ENCODE data around the gene CACTIN.
"Not testable (repeated sequence)": the region's sequence is repeated elsewhere in the genome, so short reads cannot be mapped to it uniquely, and the experiment has no call there.

CACTIN gene

DNA sequence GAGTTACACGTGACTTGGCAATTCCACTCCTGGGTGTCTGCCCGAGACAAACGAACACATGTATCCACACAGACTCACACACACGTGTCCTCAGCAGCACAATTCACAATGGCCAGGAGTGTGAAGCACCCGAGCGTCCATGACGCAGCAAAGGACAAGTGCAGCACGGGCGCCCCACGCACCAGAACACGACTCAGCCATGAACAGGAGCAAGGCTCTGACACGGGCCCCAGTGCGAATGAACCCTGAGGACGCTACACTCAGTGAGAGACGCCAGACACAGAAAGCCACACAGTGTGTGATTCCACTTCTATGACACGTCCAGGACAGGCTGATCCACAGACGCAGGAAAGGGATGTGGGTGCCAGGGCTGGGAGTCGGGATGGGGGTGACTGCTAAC lies 37.2 kb upstream of the CACTIN start:
- no peak for DNase-seq (ENCODE audit: low read depth in 4 of 4, low spot score in 1 of 4)

GRCh38 chr19:3661284-3662238 lies 35.0 kb upstream of the CACTIN start:
- DNase-seq (ENCODE audit: low read depth in 4 of 4, low spot score in 1 of 4): no peak

DNA sequence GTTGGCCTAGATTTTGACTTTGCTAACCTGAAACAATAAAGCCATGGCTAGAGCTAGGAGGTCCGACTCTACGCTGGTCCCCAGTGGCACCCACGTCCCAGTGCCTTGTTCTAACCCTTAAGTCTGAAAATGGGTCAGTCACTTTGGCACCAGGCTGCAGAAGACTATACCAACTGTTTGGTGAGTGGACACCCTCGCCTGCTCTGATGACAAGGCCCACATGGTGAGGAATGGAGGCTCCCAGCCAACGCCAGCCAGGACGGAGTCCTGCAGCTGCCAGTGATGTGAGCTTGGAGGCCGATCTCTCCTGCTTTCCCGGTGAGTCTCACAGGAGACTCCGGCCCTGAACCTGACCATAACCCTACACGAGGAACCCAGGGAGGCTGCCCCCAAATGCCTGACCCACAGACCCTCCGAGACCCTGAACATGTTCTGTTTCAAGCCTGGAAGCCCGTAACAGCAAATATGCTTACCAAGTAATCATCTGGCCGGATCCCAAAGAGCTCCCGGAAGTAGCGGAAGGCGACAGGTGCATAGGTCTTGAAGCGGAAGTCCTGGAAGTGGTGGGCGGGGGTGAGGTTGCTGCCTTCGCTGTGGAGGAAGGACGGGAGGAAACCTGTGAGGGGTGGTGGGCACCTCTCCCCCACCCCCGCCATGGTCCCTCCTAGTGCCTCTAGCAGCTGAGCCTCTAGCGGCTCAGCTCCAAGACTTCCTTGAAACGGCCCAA lies 34.1 kb upstream of the CACTIN start:
- DNase-seq (ENCODE audit: low read depth in 4 of 4, low spot score in 1 of 4): no peak

DNA sequence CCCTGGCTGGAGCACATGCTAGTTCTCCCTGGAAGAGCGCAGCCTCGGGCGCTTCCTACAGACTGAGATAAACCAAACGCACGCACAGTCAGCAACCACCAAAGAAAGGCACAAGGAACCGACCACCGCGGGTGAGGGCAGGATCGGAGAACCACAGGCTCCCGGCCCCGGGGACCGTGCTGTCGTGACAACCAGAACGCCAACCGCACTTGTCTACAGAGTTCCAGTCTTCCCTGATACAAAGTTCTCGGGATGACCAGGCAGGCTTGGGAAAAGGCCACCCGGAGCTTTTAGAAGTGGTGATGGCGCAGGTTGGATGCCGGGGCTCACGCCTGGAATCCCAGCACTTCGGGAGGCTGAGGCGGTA lies 33.1 kb upstream of the CACTIN start:
- no peak for DNase-seq (ENCODE audit: low read depth in 4 of 4, low spot score in 1 of 4)

DNA sequence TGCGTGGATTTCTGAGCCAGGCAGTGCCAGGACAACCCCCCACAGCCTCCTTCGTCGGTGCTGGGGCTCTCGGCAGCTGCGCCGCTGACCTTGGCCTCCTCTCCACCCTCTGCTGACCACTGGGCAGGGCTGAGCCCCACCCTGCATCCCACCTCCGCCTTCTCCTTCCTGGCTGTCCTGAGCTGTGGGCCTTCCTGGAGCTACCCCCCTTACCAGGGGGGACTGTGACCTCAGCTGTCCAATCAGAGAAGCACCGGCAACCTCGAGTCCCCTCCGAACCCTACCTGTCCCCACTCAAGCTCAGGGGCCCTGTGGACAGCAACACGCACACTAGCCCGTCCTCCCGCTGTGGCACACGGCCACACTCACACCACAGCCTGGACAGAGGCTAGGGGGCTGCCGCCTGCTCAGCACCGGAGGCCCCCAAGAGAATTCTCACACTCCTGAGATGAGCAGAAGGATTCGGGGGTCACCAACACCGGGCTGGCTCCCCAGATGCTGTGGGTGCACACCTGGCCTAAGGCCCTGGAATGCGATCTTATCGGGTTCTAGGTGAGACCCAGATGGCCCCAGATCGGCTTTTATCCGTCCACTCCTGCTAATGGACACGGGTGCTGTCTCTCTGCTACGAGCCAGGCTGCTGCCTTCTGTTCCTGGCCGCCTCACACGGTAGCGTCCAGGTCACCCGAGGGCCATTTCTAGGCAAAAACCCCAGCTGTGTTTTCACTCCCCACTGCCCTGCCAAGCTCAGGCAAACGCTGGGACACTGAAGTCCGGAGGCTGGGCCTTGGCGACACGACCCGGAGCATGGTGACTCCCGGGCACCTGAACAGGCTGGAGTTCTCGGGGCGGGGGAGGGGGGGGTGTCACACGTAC lies 32.5 kb upstream of the CACTIN start:
- DNase-seq (ENCODE audit: low read depth in 4 of 4, low spot score in 1 of 4): no peak

DNA sequence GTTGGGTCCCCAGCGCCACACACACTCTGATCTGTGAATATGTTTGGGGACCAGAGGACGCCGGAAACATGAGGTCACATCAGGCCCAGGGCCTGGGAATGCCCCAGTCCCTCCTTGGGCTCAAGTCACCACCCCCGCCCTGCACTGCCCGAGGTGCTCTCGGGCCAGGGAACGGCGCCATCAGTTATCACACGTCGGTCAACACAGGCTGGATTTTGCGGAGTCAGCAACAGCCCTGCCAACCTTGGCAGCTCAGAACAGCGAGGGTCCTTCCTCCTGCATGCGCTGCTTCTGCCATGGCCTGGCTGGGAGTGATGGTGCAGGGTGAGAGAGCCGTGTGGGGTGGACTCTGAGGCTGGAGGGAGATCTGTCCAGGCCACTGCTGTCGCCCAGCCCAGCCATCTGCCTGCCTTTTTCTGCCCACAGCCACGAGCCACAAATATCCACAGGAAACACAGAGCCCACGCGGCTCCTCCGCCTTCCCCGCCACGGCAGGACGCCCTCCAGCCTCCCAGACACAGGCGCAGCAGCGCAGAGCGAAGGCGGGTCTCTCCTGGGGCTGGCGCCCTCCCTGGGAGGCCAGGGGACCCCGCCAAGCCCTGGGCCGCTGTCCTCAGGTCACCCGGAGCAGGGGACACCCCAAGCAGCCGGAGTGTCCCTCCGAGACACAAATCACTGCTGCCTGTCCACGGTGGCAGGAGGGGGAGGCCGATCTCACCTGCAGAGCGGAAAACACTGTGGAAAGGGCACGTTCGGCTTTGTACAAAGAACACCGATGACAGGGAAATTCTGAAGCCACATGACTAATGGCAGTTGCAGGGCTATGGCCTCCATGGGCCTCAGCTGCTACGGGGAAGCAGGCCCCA lies 31.6 kb upstream of the CACTIN start:
- no peak for DNase-seq (ENCODE audit: low read depth in 4 of 4, low spot score in 1 of 4)

DNA sequence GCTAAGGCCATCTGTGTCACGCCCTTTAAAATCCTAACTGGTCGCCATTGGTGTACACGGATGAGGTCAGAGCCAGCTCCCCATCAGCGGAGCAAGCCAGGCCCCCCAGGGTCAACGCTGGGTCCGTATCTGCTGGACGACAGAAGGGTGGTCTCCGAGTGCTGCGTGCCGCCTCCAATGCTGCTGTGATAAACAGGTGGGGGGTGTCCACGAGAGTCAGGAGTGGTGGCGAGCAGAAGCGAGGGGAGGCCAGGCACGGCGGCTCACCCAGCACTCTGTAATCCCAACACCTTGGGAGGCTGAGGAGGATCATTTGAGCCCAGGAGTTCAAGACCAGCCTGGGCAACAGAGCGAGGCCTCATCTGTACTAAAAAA lies 30.8 kb upstream of the CACTIN start:
- DNase-seq (ENCODE audit: low read depth in 4 of 4, low spot score in 1 of 4): no peak

GRCh38 chr19:3656747-3657394 lies 30.3 kb upstream of the CACTIN start:
- DNase-seq (ENCODE audit: low read depth in 4 of 4, low spot score in 1 of 4): no peak

DNA sequence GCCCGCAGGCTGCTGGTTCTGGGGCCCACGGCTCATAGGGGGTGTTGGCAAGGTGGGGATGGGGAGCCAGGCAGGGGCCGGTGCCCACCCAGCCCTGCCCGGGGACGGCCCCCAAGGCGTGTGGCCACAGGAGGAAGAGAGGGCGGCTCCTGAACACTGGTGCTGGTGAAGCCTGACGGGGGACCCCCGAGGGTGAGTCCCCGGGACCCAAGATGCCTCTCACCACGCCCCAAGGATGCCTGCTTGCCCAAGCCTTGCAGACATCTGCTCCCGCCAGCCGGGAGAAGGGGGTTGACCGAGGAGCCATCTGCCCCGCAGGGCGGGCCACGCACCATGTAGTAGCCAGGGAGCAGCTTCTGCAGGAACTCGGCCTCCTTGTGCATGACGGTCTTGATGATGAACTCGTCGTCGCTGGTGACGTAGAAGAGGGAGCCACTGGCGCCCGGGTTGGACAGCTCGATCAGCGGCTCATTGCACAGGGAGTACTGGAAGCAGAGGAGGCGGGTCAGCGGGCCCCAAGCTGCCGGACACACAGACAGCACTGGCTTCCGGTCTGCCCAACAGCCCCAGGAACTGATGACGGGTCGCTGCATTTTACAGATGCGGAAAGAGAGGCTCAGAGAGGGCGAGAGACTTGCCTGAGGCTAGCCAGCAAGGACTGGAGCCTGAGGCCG lies 29.6 kb upstream of the CACTIN start:
- no peak for DNase-seq (ENCODE audit: low read depth in 4 of 4, low spot score in 1 of 4)

DNA sequence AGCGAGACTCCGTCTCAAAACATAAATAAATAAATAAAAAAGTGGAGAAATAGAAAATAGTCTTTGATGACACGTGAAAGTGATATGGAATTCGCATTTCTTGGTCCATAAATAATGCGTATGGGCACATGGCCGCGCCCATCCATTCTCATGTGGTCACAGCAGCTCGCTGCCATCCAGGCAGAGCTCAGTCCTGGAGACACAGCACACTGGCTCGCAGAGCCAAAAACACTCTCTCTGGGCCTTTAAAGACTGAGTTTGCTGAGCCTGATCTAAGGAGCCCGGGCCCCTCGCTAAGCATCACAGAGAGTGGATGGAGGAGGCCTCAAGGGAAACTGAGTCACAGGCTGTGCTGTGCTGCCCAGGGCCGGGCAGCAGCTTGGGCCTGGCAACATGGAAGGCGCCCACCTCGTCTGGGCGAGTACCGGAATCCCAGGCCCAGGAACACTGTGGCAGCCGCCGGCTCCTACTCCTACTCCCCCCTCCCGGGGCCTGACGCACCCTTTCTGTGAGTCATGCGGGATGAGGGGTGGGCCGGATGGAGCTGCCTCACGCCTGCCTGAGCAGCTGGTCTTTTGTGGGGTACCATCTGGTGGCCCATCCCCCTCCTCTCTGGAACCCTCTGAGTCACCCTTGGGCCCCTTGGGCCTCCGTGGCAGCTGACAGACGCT lies 28.9 kb upstream of the CACTIN start:
- DNase-seq (ENCODE audit: low read depth in 4 of 4, low spot score in 1 of 4): no peak

DNA sequence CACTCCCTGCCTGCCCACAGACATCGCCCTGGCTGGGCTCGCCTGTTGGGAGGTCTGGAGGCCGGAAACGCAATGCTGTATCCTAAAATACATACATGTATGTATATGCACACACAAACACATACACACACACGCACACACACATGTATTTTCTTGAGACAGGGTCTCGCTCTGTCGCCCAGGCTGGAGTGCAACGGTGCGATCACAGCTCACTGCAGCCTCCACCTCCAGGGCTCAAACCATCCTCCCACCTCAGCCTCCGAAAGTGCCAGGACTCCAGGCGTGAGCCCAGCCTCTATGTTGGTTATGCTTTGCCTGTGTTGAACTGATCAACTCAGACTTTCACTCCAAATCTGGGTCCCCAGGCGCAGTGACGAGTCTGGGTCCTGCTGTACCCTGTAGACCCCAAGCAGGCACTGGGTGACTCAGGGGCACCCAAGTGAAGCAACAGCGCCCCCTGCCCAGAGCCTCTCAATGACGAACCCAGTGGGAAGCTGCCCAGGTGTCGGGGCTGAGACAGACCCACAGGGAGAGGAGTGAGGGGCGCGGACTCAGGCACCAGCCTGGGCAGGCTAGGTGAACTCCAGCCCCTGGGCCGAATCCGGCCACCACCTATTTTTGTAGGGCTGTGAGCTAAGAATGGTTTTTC lies 27.4 kb upstream of the CACTIN start:
- no peak for DNase-seq (ENCODE audit: low read depth in 4 of 4, low spot score in 1 of 4)

DNA sequence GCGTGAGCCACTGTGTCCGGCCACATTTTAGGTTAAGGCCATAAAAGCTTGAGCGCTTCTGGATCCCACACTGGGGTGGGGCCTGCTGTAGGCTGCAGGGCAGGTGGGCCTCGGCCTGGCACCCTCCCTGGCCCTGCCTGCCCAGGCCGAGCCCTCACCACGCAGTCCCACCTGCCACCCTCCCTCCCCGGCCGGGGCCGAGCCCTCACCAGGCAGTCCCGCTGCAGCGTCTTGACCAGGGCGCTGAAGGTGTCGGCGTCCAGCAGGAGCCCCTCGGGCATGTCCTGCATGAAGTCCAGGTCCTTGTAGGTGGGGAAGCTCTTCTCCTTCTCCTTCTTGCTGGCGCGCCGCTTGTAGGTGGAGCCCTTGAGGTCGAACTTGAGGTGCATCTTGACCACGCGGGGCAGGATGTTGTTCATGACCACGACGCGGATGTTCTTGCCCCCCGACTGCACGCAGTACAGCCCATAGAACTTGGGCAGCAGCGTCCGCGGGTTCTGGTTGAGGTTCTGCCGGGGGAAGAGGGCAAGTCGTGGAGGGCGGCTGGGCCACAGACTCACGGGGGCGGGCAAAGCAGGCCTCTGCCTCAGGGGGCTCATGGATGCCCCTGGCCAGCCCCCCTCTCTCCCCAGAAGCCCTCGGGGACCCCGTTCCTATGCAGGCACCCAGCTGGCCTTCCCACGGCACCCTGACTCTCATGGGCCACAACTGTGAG lies 26.6 kb upstream of the CACTIN start:
- DNase-seq (ENCODE audit: low read depth in 4 of 4, low spot score in 1 of 4): no peak

DNA sequence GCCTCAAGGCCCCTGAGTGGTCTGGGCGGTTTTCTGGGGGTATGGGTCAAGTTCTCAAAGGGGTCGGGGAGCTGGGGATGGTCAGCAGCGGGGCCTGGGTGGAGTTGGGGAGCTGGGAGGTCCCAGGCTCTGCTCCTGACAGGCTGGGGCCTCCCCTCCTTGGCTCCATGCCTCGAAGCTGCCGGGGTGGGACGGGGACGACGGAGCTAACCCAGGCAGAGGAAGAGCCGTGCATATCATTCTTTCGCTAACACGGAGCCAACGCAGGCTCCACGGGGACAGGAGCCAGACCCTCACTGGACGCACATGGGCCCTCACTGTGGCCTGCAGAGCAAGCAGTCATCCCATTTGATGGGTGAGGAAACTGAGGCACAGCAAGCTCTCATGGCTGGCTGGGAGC lies 25.8 kb upstream of the CACTIN start:
- no peak for DNase-seq (ENCODE audit: low read depth in 4 of 4, low spot score in 1 of 4)

GRCh38 chr19:3651684-3652083 lies 25.1 kb upstream of the CACTIN start:
- no peak for DNase-seq (ENCODE audit: low read depth in 4 of 4, low spot score in 1 of 4)

DNA sequence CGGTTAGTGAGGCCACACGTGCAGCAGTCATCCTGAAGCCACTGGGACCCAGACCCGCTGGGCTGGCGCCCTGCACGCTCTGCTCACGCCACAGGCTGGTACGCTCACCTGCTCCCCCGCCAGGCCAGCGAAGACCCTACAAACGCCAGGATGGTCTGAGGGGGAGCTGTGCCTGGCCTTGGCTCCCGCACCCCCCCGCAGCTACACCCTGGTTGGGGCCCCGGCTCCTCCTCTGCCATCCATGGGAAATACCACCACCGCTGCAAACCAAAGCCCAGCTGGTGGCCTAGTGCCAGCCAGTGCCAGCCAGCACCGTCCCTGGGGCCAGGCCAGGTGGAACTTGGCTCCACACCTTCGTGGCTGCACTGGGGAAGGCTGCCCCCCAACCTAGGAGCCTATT lies 23.3 kb upstream of the CACTIN start:
- no peak for DNase-seq (ENCODE audit: low read depth in 4 of 4, low spot score in 1 of 4)

DNA sequence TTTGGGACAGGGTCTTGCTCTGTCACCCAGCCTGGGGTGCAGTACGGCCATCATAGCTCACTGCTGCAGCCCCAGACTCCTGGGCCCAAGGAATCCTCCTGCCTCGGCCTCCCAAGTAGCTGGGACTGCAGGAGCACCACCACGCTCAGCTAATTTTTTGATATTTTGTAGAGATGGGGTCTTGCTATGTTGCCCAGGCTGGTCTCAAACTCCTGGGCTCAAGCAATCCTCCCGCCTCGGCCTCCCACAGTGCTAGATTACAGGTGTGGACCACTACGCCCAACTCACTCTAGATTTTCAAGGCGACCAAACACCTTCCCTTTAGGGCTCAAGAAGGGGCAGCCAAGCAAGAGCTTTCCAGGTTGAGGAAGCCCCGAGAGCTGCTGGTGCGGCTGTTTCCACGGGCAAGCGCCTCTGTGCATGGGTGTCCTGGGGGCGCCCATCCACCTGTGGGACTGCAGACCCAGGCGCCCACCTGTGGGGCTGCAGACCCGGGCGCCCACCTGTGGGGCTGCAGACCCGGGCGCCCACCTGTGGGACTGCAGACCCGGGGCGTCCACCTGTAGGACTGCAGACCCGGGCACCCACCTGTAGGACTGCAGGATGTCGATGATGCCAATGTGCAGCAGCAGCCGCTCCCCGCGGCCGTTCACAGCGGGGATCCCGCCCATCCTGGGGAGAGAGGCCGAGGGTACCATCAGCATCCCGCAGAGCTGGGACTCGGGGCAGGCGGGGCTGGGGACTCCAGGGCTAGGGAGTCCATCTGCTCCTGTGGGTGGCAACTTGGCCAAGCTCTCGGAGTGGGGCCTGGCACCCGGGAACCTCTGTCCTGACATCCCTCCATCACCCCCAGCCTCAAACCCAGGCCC lies 21.7 kb upstream of the CACTIN start:
- DNase-seq (ENCODE audit: low read depth in 4 of 4, low spot score in 1 of 4): no peak

- DNase-seq (ENCODE audit: low read depth in 4 of 4, low spot score in 1 of 4): not testable (repeated sequence)
Measured at GRCh38 chr19:3647102-3647501, 20.5 kb upstream of the CACTIN start.

Data from stimulated activated CD4-positive, alpha-beta T cell treated with anti-CD3 and anti-CD28 coated beads, Interleukin-1b, Interleukin-23, amount 100 ng/mL, for 24 hours (primary cell).